ENCODE data around the gene ST14.
A peak's percentile ranks its signal among the peaks of the same experiment; 100 is the strongest.

ST14 gene

GRCh38 chr11:130159657-130160497, at the start of gene ST14:
TSS of gene ST14 (plus strand) at chr11:130159782. CDS start at chr11:130159980, 198 bp downstream.
- no peak for DNase-seq

GRCh38 chr11:130110339-130111108, 49.1 kb upstream of the ST14 start:
- no peak for DNase-seq

GRCh38 chr11:130112071-130112830, 47.3 kb upstream of the ST14 start:
- no peak for DNase-seq

- DNase-seq = no peak
Measured at GRCh38 chr11:130114281-130114680, 45.3 kb upstream of the ST14 start.

- no peak for DNase-seq
Measured at GRCh38 chr11:130114726-130115125, 44.9 kb upstream of the ST14 start.

- no peak for DNase-seq
Measured at GRCh38 chr11:130115218-130115617, 44.4 kb upstream of the ST14 start.

GRCh38 chr11:130118165-130118564, 41.4 kb upstream of the ST14 start:
- DNase-seq = no peak

GRCh38 chr11:130118636-130119387, 40.8 kb upstream of the ST14 start:
- DNase-seq = peak; percentile 81

GRCh38 chr11:130120045-130120444, 39.5 kb upstream of the ST14 start:
- no peak for DNase-seq

- DNase-seq = no peak
Measured at GRCh38 chr11:130121445-130121978, 38.1 kb upstream of the ST14 start.

- no peak for DNase-seq
Measured at GRCh38 chr11:130122141-130122575, 37.4 kb upstream of the ST14 start.

- DNase-seq = no peak
Measured at GRCh38 chr11:130123414-130124040, 36.1 kb upstream of the ST14 start.

GRCh38 chr11:130124096-130124495, 35.5 kb upstream of the ST14 start:
- DNase-seq = peak; percentile 57

- no peak for DNase-seq
Measured at GRCh38 chr11:130125638-130126037, 33.9 kb upstream of the ST14 start.

GRCh38 chr11:130126516-130126915, 33.1 kb upstream of the ST14 start:
- no peak for DNase-seq

- DNase-seq = no peak
Measured at GRCh38 chr11:130127509-130127908, 32.1 kb upstream of the ST14 start.

- no peak for DNase-seq
Measured at GRCh38 chr11:130128626-130129025, 31.0 kb upstream of the ST14 start.

- no peak for DNase-seq
Measured at GRCh38 chr11:130129922-130130321, 29.7 kb upstream of the ST14 start.

GRCh38 chr11:130131961-130132850, 27.4 kb upstream of the ST14 start:
- peak; percentile 77 for DNase-seq

- no peak for DNase-seq
Measured at GRCh38 chr11:130133716-130134115, 25.9 kb upstream of the ST14 start.

- no peak for DNase-seq
Measured at GRCh38 chr11:130136107-130136506, 23.5 kb upstream of the ST14 start.
